ENCODE data around the gene SLC35E1.

The SLC35E1 gene

GRCh38 chr19:16572332-16573211 is at the start of gene SLC35E1:
TSS of gene SLC35E1 (minus strand) at chr19:16572415. CDS start at chr19:16572364, 51 bp downstream.
- peak; percentile 80 to 87 for DNase-seq (ENCODE audit: low read depth in 2 of 2)

- no peak for DNase-seq (ENCODE audit: low read depth in 2 of 2)
Measured at GRCh38 chr19:16621165-16621800, 49.1 kb upstream of the SLC35E1 start.

- DNase-seq (ENCODE audit: low read depth in 2 of 2), result no peak
Measured at GRCh38 chr19:16620584-16620983, 48.4 kb upstream of the SLC35E1 start.

GRCh38 chr19:16620018-16620417 is 47.8 kb upstream of the SLC35E1 start:
- DNase-seq (ENCODE audit: low read depth in 2 of 2), result no peak

DNA sequence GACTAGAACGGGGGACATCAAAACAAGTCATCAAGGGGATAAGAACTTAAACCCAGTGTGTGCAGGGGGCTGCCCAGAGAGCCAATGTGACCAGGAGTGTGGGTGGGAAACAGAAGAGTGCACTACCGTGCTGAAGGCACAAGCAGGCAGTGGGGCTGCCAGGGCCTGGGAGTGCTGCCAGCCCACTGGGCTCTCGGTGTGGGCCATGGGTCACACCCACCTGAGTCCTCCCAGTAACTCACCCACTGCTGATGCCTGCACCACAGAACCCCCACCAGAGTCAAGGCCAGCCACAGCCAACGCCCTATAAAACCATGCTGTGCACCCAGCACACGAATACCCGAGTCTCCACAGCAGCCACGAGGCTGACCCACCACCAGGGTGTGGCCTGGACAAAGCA is 47.2 kb upstream of the SLC35E1 start:
- DNase-seq (ENCODE audit: low read depth in 2 of 2), result no peak

GRCh38 chr19:16618248-16618647 is 46.0 kb upstream of the SLC35E1 start:
- DNase-seq (ENCODE audit: low read depth in 2 of 2), result no peak

DNA sequence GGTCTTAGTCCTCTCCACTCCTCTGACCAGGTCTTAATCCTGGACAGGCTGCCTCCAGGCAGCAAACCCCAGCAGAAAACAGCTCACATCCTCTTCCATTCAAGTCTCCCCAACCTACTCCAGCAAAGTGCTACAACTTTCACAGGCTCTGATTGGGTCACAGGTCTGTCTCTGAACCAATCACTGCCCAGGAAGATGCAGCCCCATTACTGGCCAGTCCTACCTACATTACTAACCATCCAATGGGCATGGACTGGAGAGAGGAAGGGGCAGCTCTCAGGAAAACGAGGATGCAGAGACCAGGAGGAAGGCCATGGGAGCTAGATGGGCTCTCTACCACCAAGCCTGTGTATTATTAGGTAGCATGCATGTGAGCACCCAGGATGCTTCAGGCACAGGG is 43.6 kb upstream of the SLC35E1 start:
- no peak for DNase-seq (ENCODE audit: low read depth in 2 of 2)

GRCh38 chr19:16614941-16615340 is 42.7 kb upstream of the SLC35E1 start:
- no peak for DNase-seq (ENCODE audit: low read depth in 2 of 2)

DNA sequence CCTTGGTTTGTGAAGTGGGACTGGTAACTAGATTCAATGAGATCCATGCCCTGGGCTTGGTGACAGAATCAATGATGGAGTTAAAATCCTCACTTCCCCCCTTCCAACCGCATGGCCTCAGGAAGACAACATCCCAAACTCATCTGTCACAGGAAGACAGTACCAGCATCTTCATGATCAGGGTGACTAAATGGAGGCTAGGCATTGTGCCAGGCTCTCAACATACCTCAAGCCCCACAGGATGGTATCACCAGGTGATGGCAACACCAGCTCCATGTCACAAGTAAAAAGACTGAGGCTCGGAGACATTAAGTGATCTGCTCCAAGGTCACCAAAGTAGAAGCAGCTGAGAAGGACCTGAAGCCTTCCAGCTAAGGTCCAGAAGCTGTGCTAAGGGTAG is 41.6 kb upstream of the SLC35E1 start:
- DNase-seq (ENCODE audit: low read depth in 2 of 2), result no peak

- DNase-seq (ENCODE audit: low read depth in 2 of 2), result no peak
Measured at GRCh38 chr19:16612636-16613035, 40.4 kb upstream of the SLC35E1 start.

GRCh38 chr19:16611121-16611520 is 38.9 kb upstream of the SLC35E1 start:
- no peak for DNase-seq (ENCODE audit: low read depth in 2 of 2)

DNA sequence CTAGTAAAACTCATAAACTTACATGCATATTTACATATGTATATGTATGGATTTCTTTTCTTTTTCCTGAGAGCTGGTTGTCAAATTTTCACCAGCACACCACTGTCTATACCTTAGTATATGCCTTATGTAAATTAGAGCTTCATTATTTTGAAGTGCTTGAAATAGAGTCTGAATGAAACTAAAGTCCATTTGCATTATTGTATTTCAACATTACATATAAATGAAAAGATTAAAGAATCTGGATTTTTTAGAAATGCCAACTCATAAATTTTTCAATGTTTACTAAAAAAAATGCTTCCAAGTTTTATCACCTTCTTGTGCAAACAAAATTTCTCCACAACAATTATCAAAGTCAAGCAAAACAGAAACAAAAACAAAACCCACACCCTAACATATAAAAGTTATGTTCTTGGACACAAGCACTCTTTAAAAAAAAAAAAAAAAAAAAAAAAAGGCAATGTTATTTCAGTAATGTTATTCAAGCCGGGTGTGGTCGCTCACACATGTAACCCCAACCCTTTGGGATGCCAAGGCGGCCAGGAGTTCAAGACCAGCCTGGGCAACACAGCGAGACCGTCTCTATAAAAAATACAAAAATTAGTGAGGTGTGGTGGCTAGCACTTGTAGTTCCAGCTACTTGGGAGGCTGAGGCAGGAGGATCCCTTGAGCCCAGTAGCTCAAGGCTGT is 37.4 kb upstream of the SLC35E1 start:
- no peak for DNase-seq (ENCODE audit: low read depth in 2 of 2)

GRCh38 chr19:16608290-16608739 is 36.1 kb upstream of the SLC35E1 start:
- DNase-seq (ENCODE audit: low read depth in 2 of 2), result no peak

DNA sequence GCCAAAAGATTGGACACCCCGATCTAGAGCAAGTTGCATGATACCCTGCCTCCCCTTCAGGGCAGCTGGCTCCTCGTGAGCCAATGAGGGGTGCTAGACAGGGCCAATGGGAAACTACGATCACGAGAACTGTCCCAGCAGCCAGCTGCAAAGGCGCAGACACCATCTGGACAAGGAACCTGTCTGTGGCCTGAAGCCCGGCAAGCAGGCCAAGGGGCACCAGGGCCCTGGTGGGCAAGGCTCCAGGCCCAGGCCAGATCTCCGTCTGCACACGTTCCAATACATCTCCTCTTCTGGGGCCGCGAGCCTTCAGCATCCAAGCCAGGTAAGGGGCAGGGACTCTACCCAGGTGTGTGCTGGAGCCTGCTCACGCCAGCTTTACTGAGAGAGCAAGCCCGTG is 35.6 kb upstream of the SLC35E1 start:
- DNase-seq (ENCODE audit: low read depth in 2 of 2), result no peak

- no peak for DNase-seq (ENCODE audit: low read depth in 2 of 2)
Measured at GRCh38 chr19:16605553-16605994, 33.4 kb upstream of the SLC35E1 start.

DNA sequence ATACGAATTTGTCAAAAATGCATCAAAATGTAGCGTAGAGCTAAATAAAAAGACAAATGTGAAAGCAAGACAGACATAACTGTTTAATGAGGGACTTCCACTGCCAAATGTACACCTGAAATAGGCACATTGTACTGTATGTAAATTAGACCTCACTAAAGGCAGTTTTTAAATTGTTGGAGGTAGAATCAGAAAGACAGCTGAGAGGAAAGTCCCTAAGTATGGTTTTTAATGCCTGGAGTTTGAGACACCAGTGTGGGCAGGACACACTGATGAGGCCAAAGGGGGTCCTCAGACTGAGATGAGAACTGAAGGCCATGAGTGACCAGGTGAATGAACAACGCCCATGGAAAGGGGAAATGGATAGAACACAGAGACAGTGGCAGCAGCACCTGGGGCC is 32.9 kb upstream of the SLC35E1 start:
- DNase-seq (ENCODE audit: low read depth in 2 of 2), result no peak

DNA sequence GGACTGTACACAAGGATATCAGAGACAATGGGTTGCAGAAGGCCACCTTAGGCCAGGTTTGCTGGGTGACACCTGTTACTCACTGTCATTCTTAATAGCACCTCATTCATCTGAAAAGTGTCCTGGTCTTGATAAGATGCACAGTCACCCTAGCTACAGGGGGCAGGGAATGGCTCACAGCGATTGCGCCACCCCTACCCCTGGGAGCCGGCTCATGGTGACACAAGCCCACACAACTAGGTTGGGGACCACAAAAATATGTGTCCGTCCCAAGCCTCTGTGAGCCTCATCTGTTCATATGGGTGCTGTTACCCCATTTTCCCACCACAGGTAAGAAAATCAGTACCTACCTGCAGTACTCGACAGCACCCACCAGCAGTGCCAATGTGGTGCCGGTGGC is 32.4 kb upstream of the SLC35E1 start:
- no peak for DNase-seq (ENCODE audit: low read depth in 2 of 2)

GRCh38 chr19:16603090-16603489 is 30.9 kb upstream of the SLC35E1 start:
- DNase-seq (ENCODE audit: low read depth in 2 of 2), result no peak

DNA sequence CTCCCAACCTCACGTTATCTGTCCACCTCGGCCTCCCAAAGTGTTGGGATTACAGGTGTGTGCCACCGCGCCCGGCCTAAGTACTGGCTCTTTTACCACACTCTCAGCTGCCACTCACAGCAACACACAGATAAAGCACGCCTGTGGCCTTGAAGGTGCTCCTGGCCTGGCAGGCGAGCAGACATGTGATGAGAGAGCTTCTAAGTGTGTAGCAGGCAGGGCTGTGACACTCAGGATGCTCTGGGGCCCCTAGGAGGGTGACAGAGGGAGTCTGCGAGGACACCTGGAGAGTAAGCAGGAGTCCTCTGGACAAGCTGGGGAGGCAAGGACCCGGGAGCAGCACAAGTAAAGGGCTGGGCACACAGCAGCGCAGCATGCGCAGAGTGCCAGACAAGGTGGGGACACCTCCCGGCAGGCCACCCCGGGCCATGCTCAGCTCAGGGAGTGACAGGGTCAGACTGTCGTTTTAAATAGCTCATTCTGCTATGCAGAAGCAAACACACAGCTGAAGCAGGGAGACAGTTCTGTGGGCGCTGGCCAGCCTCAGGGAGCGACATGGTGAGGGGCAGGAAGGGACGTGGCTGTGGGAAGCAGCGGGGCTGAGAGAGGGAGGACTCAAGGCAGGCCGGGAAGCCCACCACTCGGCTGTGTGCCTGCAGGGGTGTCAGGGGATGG is 29.3 kb upstream of the SLC35E1 start:
- DNase-seq (ENCODE audit: low read depth in 2 of 2), result no peak

- DNase-seq (ENCODE audit: low read depth in 2 of 2), result no peak
Measured at GRCh38 chr19:16600824-16601223, 28.6 kb upstream of the SLC35E1 start.

GRCh38 chr19:16599655-16600346 is 27.6 kb upstream of the SLC35E1 start:
- no peak for DNase-seq (ENCODE audit: low read depth in 2 of 2)
